H9 (cell line): ENCODE measurements around the gene TRIM59. TPM values are rescaled to one million over a fixed set of nuclear protein-coding genes. Genes with fewer than 3 reads are reported as not detected.

Experiments
- DNase-seq: peaks from one replicate; pipeline ENCODE4 v3.0.0-alpha.2; 2017
- H2AFZ ChIP-seq: one replicate; pipeline ENCODE4 v1.6.1; 2013; ENCODE audit warnings: mild to moderate bottlenecking, low read length, control low read depth, moderate library complexity
- H2AK5ac ChIP-seq: 2 replicates; pipeline ENCODE4 v1.6.1; 2013; ENCODE audit warnings: low read length, control low read depth, mixed read lengths; ENCODE audit not compliant: insufficient read length
- H2BK120ac ChIP-seq: one replicate; pipeline ENCODE4 v1.6.1; 2013; ENCODE audit warnings: low read depth, mild to moderate bottlenecking, low read length, control low read depth, inconsistent platforms; ENCODE audit not compliant: poor library complexity, severe bottlenecking
- H2BK12ac ChIP-seq: 2 replicates; pipeline ENCODE4 v1.6.1; 2013; ENCODE audit warnings: low read length, control low read depth, mixed read lengths, low read depth; ENCODE audit not compliant: insufficient read length
- H2BK15ac ChIP-seq: 2 replicates; pipeline ENCODE4 v1.6.1; 2013; ENCODE audit warnings: low read depth, low read length, control low read depth
- H2BK20ac ChIP-seq: one replicate; pipeline ENCODE4 v1.6.1; 2013; ENCODE audit warnings: low read depth, mild to moderate bottlenecking, low read length, control low read depth, inconsistent platforms; ENCODE audit not compliant: poor library complexity, severe bottlenecking
- H2BK5ac ChIP-seq: 2 replicates; pipeline ENCODE4 v1.6.1; 2013; ENCODE audit warnings: low read length, control low read depth, mixed read lengths; ENCODE audit not compliant: insufficient read length
- H3K14ac ChIP-seq: 2 replicates; pipeline ENCODE4 v1.6.1; 2013; ENCODE audit warnings: low read length, control low read depth; ENCODE audit not compliant: insufficient read depth
- H3K18ac ChIP-seq: 2 replicates; pipeline ENCODE4 v1.6.1; 2013; ENCODE audit warnings: low read depth, mild to moderate bottlenecking, mixed read lengths, low read length, control low read depth; ENCODE audit not compliant: insufficient read length
- H3K23ac ChIP-seq: 2 replicates; pipeline ENCODE4 v1.6.1; 2013; ENCODE audit warnings: low read length, control low read depth, mixed read lengths, low read depth; ENCODE audit not compliant: insufficient read length
- H3K23me2 ChIP-seq: 2 replicates; pipeline ENCODE4 v1.6.1; 2013; ENCODE audit warnings: low read depth, mild to moderate bottlenecking, mixed read lengths, low read length, control low read depth; ENCODE audit not compliant: insufficient read length, poor library complexity, severe bottlenecking
- H3K27ac ChIP-seq: 2 replicates; pipeline ENCODE4 v1.5.1; 2013; ENCODE audit warnings: low read length, control low read depth, mixed read lengths, low read depth; ENCODE audit not compliant: insufficient read length
- H3K27me3 ChIP-seq: 2 replicates; pipeline ENCODE4 v1.6.1; 2013; ENCODE audit warnings: low read length, control low read depth, inconsistent platforms; ENCODE audit not compliant: insufficient read depth
- H3K4ac ChIP-seq: 2 replicates; pipeline ENCODE4 v1.6.1; 2013; ENCODE audit warnings: low read depth, mild to moderate bottlenecking, control low read depth, inconsistent platforms, low read length, moderate library complexity
- H3K4me1 ChIP-seq: 2 replicates; pipeline ENCODE4 v1.6.1; 2013; ENCODE audit warnings: low read length, control low read depth, inconsistent platforms; ENCODE audit not compliant: insufficient read depth
- H3K4me2 ChIP-seq: 2 replicates; pipeline ENCODE4 v1.6.1; 2013; ENCODE audit warnings: low read length, control low read depth, mixed read lengths; ENCODE audit not compliant: insufficient read length, insufficient read depth
- H3K56ac ChIP-seq: 2 replicates; pipeline ENCODE4 v1.6.1; 2013; ENCODE audit warnings: low read depth, mild to moderate bottlenecking, mixed read lengths, low read length, control low read depth; ENCODE audit not compliant: insufficient read length
- H3K79me1 ChIP-seq: 2 replicates; pipeline ENCODE4 v1.6.1; 2013; ENCODE audit warnings: low read depth, mild to moderate bottlenecking, moderate library complexity, low read length, control low read depth, inconsistent platforms; ENCODE audit not compliant: insufficient read depth, poor library complexity, severe bottlenecking
- H3K79me2 ChIP-seq: 2 replicates; pipeline ENCODE4 v1.6.1; 2013; ENCODE audit warnings: low read length, control low read depth, inconsistent platforms; ENCODE audit not compliant: insufficient read depth
- H3K9ac ChIP-seq: 2 replicates; pipeline ENCODE4 v1.6.1; 2013; ENCODE audit warnings: low read length, control low read depth, mixed read lengths; ENCODE audit not compliant: insufficient read length; ENCODE audit errors: extremely low read depth
- H3K9me3 ChIP-seq: one replicate; pipeline ENCODE4 v1.6.1; 2013; ENCODE audit warnings: low read depth, low read length, inconsistent platforms; ENCODE audit not compliant: control insufficient read depth
- H3T11ph ChIP-seq: one replicate; pipeline ENCODE4 v1.6.1; 2013; ENCODE audit warnings: mild to moderate bottlenecking, low read length, control low read depth, inconsistent platforms
- H4K20me1 ChIP-seq: one replicate; pipeline ENCODE4 v1.6.1; 2013; ENCODE audit not compliant: control insufficient read depth, insufficient read length, insufficient read depth
- H4K5ac ChIP-seq: 2 replicates; pipeline ENCODE4 v1.6.1; 2013; ENCODE audit warnings: low read depth, mild to moderate bottlenecking, mixed read lengths, low read length, control low read depth; ENCODE audit not compliant: insufficient read length
- H4K8ac ChIP-seq: replicated peaks from 2 replicates; pipeline ENCODE4 v1.6.1; 2013; ENCODE audit warnings: low read length, control low read depth, mixed read lengths, low read depth; ENCODE audit not compliant: insufficient read length
- H4K91ac ChIP-seq: 2 replicates; pipeline ENCODE4 v1.6.1; 2013; ENCODE audit warnings: low read depth, mild to moderate bottlenecking, moderate library complexity, mixed read lengths, low read length, control low read depth; ENCODE audit not compliant: insufficient read length
- H3K27ac Mint-ChIP-seq, 3 experiments: 2 replicates in 2 of 3; 3 replicates in 1 of 3; pipeline ENCODE4 v1.8.0; 2020 to 2021; ENCODE audit warnings: mixed read lengths in 3 of 3, mild to moderate bottlenecking in 1 of 3, moderate library complexity in 1 of 3
- H3K27me3 Mint-ChIP-seq: 2 replicates; pipeline ENCODE4 v1.8.0; 2021; ENCODE audit warnings: low read depth, mild to moderate bottlenecking, moderate library complexity, mixed read lengths
- H3K36me3 Mint-ChIP-seq, 3 experiments: 2 replicates in 2 of 3; 3 replicates in 1 of 3; pipeline ENCODE4 v1.8.0; 2020 to 2021; ENCODE audit warnings: low read depth in 3 of 3, mixed read lengths in 3 of 3; ENCODE audit not compliant: insufficient read depth in 1 of 3
- H3K4me1 Mint-ChIP-seq, 2 experiments: 2 replicates each; pipeline ENCODE4 v1.8.0; 2020; ENCODE audit warnings: mixed read lengths in 2 of 2
- H3K4me3 Mint-ChIP-seq, 2 experiments: 2 replicates in 1 of 2; 3 replicates in 1 of 2; pipeline ENCODE4 v1.8.0; 2020 to 2021; ENCODE audit warnings: mild to moderate bottlenecking in 2 of 2, mixed read lengths in 2 of 2, moderate library complexity in 1 of 2
- H3K9me3 Mint-ChIP-seq, 2 experiments: 2 replicates in 1 of 2; 3 replicates in 1 of 2; pipeline ENCODE4 v1.8.0; 2020; ENCODE audit warnings: mild to moderate bottlenecking in 2 of 2, mixed read lengths in 2 of 2, moderate library complexity in 1 of 2
- WGBS: extraction: QIAGEN DNeasy Blood & Tissue Kit; methylation state at CpG from one replicate; pipeline ENCODE4 v1.1.7; 2013; ENCODE audit warnings: missing lambda C conversion rate, low lambda C conversion rate, mixed read lengths; ENCODE audit not compliant: insufficient read length; ENCODE audit errors: extremely low coverage; 5-methylcytosine and 5-hydroxymethylcytosine counted together
- total RNA-seq: library from RNA; stranded (reverse); gene quantifications from 2 replicates; pipeline ENCODE4 v1.2.1, GENCODE V29; 2021
- TF ChIP-seq, protein P1 (sequence below): fragments of 200-600 bp; sonication (generic); conservative IDR thresholded peaks from 3 replicates; pipeline ENCODE4 v1.8.0; 2021; ENCODE audit warnings: antibody characterized with exemption, mild to moderate bottlenecking

The TRIM59 gene
- total RNA-seq, 1 experiment from 2014 or later: 47.6 TPM

GRCh38 chr3:160427832-160428424 lies 21.7 kb downstream of the TRIM59 start:
- Histone ChIP-seq H3T11ph (no peak overlapping the region), H3K23me2 (no peaks in the 10 kb centered on the region), H3K27me3 (no peaks in the 10 kb centered on the region), H3K79me2 (no peaks in the 10 kb centered on the region), H2AFZ (no peak overlapping the region), H3K23ac (no peak overlapping the region), H3K18ac (no peak overlapping the region), H4K5ac (no peak overlapping the region), H4K91ac (no peak overlapping the region), H3K79me1 (peaks cover 3% of the 10 kb centered on the region), H2BK20ac (no peak overlapping the region), H4K8ac (no peak overlapping the region), H2BK12ac (no peak overlapping the region), H3K56ac (no peak overlapping the region), H2AK5ac (no peak overlapping the region), H3K9me3 (no peaks in the 10 kb centered on the region), H2BK15ac (no peak overlapping the region), H2BK120ac (no peak overlapping the region), H3K4me1 (no peaks in the 10 kb centered on the region), H2BK5ac (no peak overlapping the region), H3K14ac (no peak overlapping the region), H3K9ac (no peak overlapping the region), H3K4ac (no peak overlapping the region), H3K4me2 (no peak overlapping the region), H4K20me1 (no peaks in the 10 kb centered on the region), H3K27ac (no peak overlapping the region)
- WGBS: no CpG with 5 or more reads among the region's 11 CpGs
- no peak overlapping the region for H3K4me3 Mint-ChIP-seq
- no peak overlapping the region for H3K27ac Mint-ChIP-seq
- no peaks in the 10 kb centered on the region for H3K9me3 Mint-ChIP-seq
- no peaks in the 10 kb centered on the region for H3K4me1 Mint-ChIP-seq
- no peak for DNase-seq
- TF ChIP-seq, protein P1, sequence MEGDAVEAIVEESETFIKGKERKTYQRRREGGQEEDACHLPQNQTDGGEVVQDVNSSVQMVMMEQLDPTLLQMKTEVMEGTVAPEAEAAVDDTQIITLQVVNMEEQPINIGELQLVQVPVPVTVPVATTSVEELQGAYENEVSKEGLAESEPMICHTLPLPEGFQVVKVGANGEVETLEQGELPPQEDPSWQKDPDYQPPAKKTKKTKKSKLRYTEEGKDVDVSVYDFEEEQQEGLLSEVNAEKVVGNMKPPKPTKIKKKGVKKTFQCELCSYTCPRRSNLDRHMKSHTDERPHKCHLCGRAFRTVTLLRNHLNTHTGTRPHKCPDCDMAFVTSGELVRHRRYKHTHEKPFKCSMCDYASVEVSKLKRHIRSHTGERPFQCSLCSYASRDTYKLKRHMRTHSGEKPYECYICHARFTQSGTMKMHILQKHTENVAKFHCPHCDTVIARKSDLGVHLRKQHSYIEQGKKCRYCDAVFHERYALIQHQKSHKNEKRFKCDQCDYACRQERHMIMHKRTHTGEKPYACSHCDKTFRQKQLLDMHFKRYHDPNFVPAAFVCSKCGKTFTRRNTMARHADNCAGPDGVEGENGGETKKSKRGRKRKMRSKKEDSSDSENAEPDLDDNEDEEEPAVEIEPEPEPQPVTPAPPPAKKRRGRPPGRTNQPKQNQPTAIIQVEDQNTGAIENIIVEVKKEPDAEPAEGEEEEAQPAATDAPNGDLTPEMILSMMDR: no peak
- H3K36me3 Mint-ChIP-seq: peaks cover 31 to 89% (median 89%) of the 10 kb centered on the region in 3 experiments; a peak in 6 of 7 replicates
- no peaks in the 10 kb centered on the region for H3K27me3 Mint-ChIP-seq
